ENCODE data around the gene MYT1.

- TF ChIP-seq, protein P1, sequence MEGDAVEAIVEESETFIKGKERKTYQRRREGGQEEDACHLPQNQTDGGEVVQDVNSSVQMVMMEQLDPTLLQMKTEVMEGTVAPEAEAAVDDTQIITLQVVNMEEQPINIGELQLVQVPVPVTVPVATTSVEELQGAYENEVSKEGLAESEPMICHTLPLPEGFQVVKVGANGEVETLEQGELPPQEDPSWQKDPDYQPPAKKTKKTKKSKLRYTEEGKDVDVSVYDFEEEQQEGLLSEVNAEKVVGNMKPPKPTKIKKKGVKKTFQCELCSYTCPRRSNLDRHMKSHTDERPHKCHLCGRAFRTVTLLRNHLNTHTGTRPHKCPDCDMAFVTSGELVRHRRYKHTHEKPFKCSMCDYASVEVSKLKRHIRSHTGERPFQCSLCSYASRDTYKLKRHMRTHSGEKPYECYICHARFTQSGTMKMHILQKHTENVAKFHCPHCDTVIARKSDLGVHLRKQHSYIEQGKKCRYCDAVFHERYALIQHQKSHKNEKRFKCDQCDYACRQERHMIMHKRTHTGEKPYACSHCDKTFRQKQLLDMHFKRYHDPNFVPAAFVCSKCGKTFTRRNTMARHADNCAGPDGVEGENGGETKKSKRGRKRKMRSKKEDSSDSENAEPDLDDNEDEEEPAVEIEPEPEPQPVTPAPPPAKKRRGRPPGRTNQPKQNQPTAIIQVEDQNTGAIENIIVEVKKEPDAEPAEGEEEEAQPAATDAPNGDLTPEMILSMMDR (IDR thresholded peaks at IDR 0.05): no peak
- TF ChIP-seq POLR2A (IDR thresholded peaks at IDR 0.05): no peak
Measured at GRCh38 chr20:64162239-64162910, 1.9 kb upstream of the MYT1 start.
